ENCODE data around the gene OR2T11. TPM values are rescaled to one million over a fixed set of nuclear protein-coding genes. Genes with fewer than 3 reads are reported as not detected.

Gene OR2T11
- total and polyA plus RNA-seq, 7 experiments from 2014 or later = not detected

GRCh38 chr1:248597589-248597988, 37.3 kb downstream of the OR2T11 start, which contains the start of gene OR2T10:
TSS of gene OR2T10 (minus strand) at chr1:248597700. CDS start at chr1:248593768, 3,932 bp downstream.
- H3K4me3 ChIP-seq (ENCODE audit: low read length) = no peak within 1 kb of the TSS
- DNase-seq (no peak), ATAC-seq (no peak)
- Mint-ChIP-seq H3K36me3 (peaks cover 0 to 4% (median 0%) of the 10 kb centered on the region in 5 donors), H3K4me1 (peaks cover 0 to 11% (median 7%) of the 10 kb centered on the region in 7 donors), H3K27ac (no peak within 1 kb of the TSS), H3K27me3 (no peaks in the 10 kb centered on the region), H3K4me3 (no peak within 1 kb of the TSS), H3K9me3 (no peaks in the 10 kb centered on the region)
- intact Hi-C loops (cut with micrococcal nuclease) = loop anchor here in 1 of 2 donors (10.0 kb wide), 1 partner anchor 73 kb away; no protein-coding TSS in a partner anchor
- H3K4me1 ChIP-seq (ENCODE audit: control insufficient read depth in 2 of 2, insufficient read depth in 2 of 2, low read length in 2 of 2) = no peaks in the 10 kb centered on the region
- no peaks in the 10 kb centered on the region for H3K9me3 ChIP-seq (ENCODE audit: control insufficient read depth in 2 of 3, low read length in 3 of 3)
- no peak within 1 kb of the TSS for H3K27ac ChIP-seq (ENCODE audit: low read depth, low read length)
- no peaks in the 10 kb centered on the region for H3K27me3 ChIP-seq (ENCODE audit: control insufficient read depth in 2 of 2, insufficient read depth in 2 of 2, low read length in 2 of 2)
- POLR2A ChIA-PET = no interaction called here
- CTCF ChIA-PET = no interaction called here
- no peaks in the 10 kb centered on the region for H3K36me3 ChIP-seq (ENCODE audit: control insufficient read depth in 2 of 3, insufficient read depth in 3 of 3, low read length in 3 of 3)

- no peak overlapping the region for H3K4me3 ChIP-seq (ENCODE audit: low read length)
- intact Hi-C loops (cut with micrococcal nuclease) = loop anchor here in 1 of 2 donors (10.0 kb wide), 1 partner anchor 72 kb away; no protein-coding TSS in a partner anchor
- Mint-ChIP-seq H3K9me3 (no peaks in the 10 kb centered on the region), H3K4me3 (no peak overlapping the region), H3K36me3 (no peaks in the 10 kb centered on the region), H3K27ac (no peak overlapping the region), H3K4me1 (peaks cover 0 to 11% (median 7%) of the 10 kb centered on the region in 7 donors), H3K27me3 (no peaks in the 10 kb centered on the region)
- H3K9me3 ChIP-seq (ENCODE audit: control insufficient read depth in 2 of 3, low read length in 3 of 3) = no peaks in the 10 kb centered on the region
- ChIA-PET CTCF (no interaction called here), POLR2A (no interaction called here)
- no peak for ATAC-seq
- no peak overlapping the region for H3K27ac ChIP-seq (ENCODE audit: low read depth, low read length)
- no peaks in the 10 kb centered on the region for H3K36me3 ChIP-seq (ENCODE audit: control insufficient read depth in 2 of 3, insufficient read depth in 3 of 3, low read length in 3 of 3)
- no peaks in the 10 kb centered on the region for H3K4me1 ChIP-seq (ENCODE audit: control insufficient read depth in 2 of 2, insufficient read depth in 2 of 2, low read length in 2 of 2)
- H3K27me3 ChIP-seq (ENCODE audit: control insufficient read depth in 2 of 2, insufficient read depth in 2 of 2, low read length in 2 of 2) = no peaks in the 10 kb centered on the region
- no peak for DNase-seq
These were observed 38.3 kb downstream of the OR2T11 start for GRCh38 chr1:248596615-248597014.

- Mint-ChIP-seq H3K27ac (no peak overlapping the region), H3K4me1 (peaks cover 0 to 9% (median 7%) of the 10 kb centered on the region in 7 donors), H3K36me3 (peaks cover 0 to 4% (median 0%) of the 10 kb centered on the region in 5 donors), H3K4me3 (no peak overlapping the region), H3K27me3 (no peaks in the 10 kb centered on the region), H3K9me3 (peaks cover 0 to 6% (median 0%) of the 10 kb centered on the region in 11 donors)
- intact Hi-C loops (cut with micrococcal nuclease) = loop anchor here in 1 of 2 donors (10.0 kb wide), 1 partner anchor 68 kb away; no protein-coding TSS in a partner anchor
- no peak for ATAC-seq
- Histone ChIP-seq H3K27me3 (ENCODE audit: control insufficient read depth in 2 of 2, insufficient read depth in 2 of 2, low read length in 2 of 2) (no peaks in the 10 kb centered on the region), H3K27ac (ENCODE audit: low read depth, low read length) (no peak overlapping the region), H3K4me1 (ENCODE audit: control insufficient read depth in 2 of 2, insufficient read depth in 2 of 2, low read length in 2 of 2) (no peaks in the 10 kb centered on the region), H3K9me3 (ENCODE audit: control insufficient read depth in 2 of 3, low read length in 3 of 3) (no peaks in the 10 kb centered on the region), H3K4me3 (ENCODE audit: low read length) (no peak overlapping the region), H3K36me3 (ENCODE audit: control insufficient read depth in 2 of 3, insufficient read depth in 3 of 3, low read length in 3 of 3) (no peaks in the 10 kb centered on the region)
- DNase-seq = no peak
- CTCF ChIA-PET = no interaction called here
- POLR2A ChIA-PET = no interaction called here
These were observed 41.7 kb downstream of the OR2T11 start for GRCh38 chr1:248593226-248593625.

- no peaks in the 10 kb centered on the region for H3K27me3 Mint-ChIP-seq
- H3K9me3 ChIP-seq (ENCODE audit: control insufficient read depth in 2 of 3, low read length in 3 of 3) = no peaks in the 10 kb centered on the region
- no peak overlapping the region for H3K27ac ChIP-seq (ENCODE audit: low read depth, low read length)
- ChIA-PET CTCF (no interaction called here), POLR2A (no interaction called here)
- no peaks in the 10 kb centered on the region for H3K27me3 ChIP-seq (ENCODE audit: control insufficient read depth in 2 of 2, insufficient read depth in 2 of 2, low read length in 2 of 2)
- no peak overlapping the region for H3K4me3 Mint-ChIP-seq
- H3K9me3 Mint-ChIP-seq = peaks cover 0 to 6% (median 0%) of the 10 kb centered on the region in 11 donors
- ATAC-seq = no peak
- H3K4me3 ChIP-seq (ENCODE audit: low read length) = no peak overlapping the region
- H3K4me1 Mint-ChIP-seq = peaks cover 0 to 9% (median 7%) of the 10 kb centered on the region in 7 donors
- H3K27ac Mint-ChIP-seq = no peak overlapping the region
- H3K36me3 ChIP-seq (ENCODE audit: control insufficient read depth in 2 of 3, insufficient read depth in 3 of 3, low read length in 3 of 3) = no peaks in the 10 kb centered on the region
- peaks cover 0 to 4% (median 0%) of the 10 kb centered on the region in 5 donors for H3K36me3 Mint-ChIP-seq
- intact Hi-C loops (cut with micrococcal nuclease) = loop anchor here in 1 of 2 donors (10.0 kb wide), 1 partner anchor 68 kb away; no protein-coding TSS in a partner anchor
- H3K4me1 ChIP-seq (ENCODE audit: control insufficient read depth in 2 of 2, insufficient read depth in 2 of 2, low read length in 2 of 2) = no peaks in the 10 kb centered on the region
- DNase-seq = no peak
These were observed 42.2 kb downstream of the OR2T11 start for GRCh38 chr1:248592655-248593054.

GRCh38 chr1:248590055-248590454, 44.8 kb downstream of the OR2T11 start:
- intact Hi-C loops (cut with micrococcal nuclease) = loop anchor here in 1 of 2 donors (10.0 kb wide), 1 partner anchor 65 kb away; no protein-coding TSS in a partner anchor
- POLR2A ChIA-PET = no interaction called here
- no peak overlapping the region for H3K4me3 Mint-ChIP-seq
- Histone ChIP-seq H3K4me1 (ENCODE audit: control insufficient read depth in 2 of 2, insufficient read depth in 2 of 2, low read length in 2 of 2) (no peaks in the 10 kb centered on the region), H3K36me3 (ENCODE audit: control insufficient read depth in 2 of 3, insufficient read depth in 3 of 3, low read length in 3 of 3) (no peaks in the 10 kb centered on the region), H3K4me3 (ENCODE audit: low read length) (no peak overlapping the region), H3K27me3 (ENCODE audit: control insufficient read depth in 2 of 2, insufficient read depth in 2 of 2, low read length in 2 of 2) (no peaks in the 10 kb centered on the region), H3K27ac (ENCODE audit: low read depth, low read length) (no peak overlapping the region), H3K9me3 (ENCODE audit: control insufficient read depth in 2 of 3, low read length in 3 of 3) (no peaks in the 10 kb centered on the region)
- H3K36me3 Mint-ChIP-seq = peaks cover 0 to 4% (median 0%) of the 10 kb centered on the region in 5 donors
- DNase-seq (no peak), ATAC-seq (no peak)
- peaks cover 0 to 6% (median 0%) of the 10 kb centered on the region in 11 donors for H3K9me3 Mint-ChIP-seq
- H3K4me1 Mint-ChIP-seq = peaks cover 0 to 8% (median 0%) of the 10 kb centered on the region in 7 donors
- no peaks in the 10 kb centered on the region for H3K27me3 Mint-ChIP-seq
- H3K27ac Mint-ChIP-seq = no peak overlapping the region
- CTCF ChIA-PET = no interaction called here

GRCh38 chr1:248589334-248589733, 45.6 kb downstream of the OR2T11 start:
- Mint-ChIP-seq H3K9me3 (peaks cover 0 to 6% (median 0%) of the 10 kb centered on the region in 11 donors), H3K4me3 (no peak overlapping the region), H3K4me1 (peaks cover 0 to 16% (median 0%) of the 10 kb centered on the region in 7 donors), H3K27me3 (no peaks in the 10 kb centered on the region), H3K27ac (no peak overlapping the region), H3K36me3 (peaks cover 0 to 4% (median 0%) of the 10 kb centered on the region in 5 donors)
- ChIA-PET CTCF (no interaction called here), POLR2A (interaction anchor here (0.7 kb wide), 1 partner anchor 24 kb away, joined by 3 read pairs; no protein-coding TSS in a partner anchor)
- H3K36me3 ChIP-seq (ENCODE audit: control insufficient read depth in 2 of 3, insufficient read depth in 3 of 3, low read length in 3 of 3) = no peaks in the 10 kb centered on the region
- no peak overlapping the region for H3K27ac ChIP-seq (ENCODE audit: low read depth, low read length)
- no peak overlapping the region for H3K4me3 ChIP-seq (ENCODE audit: low read length)
- H3K4me1 ChIP-seq (ENCODE audit: control insufficient read depth in 2 of 2, insufficient read depth in 2 of 2, low read length in 2 of 2) = no peaks in the 10 kb centered on the region
- no peaks in the 10 kb centered on the region for H3K27me3 ChIP-seq (ENCODE audit: control insufficient read depth in 2 of 2, insufficient read depth in 2 of 2, low read length in 2 of 2)
- intact Hi-C loops (cut with micrococcal nuclease) = loop anchor here in 1 of 2 donors (10.0 kb wide), 1 partner anchor 185 kb away; the partner anchor contains the start of gene OR2T1
- DNase-seq (no peak), ATAC-seq (no peak)
- H3K9me3 ChIP-seq (ENCODE audit: control insufficient read depth in 2 of 3, low read length in 3 of 3) = no peaks in the 10 kb centered on the region

- no peaks in the 10 kb centered on the region for H3K4me1 ChIP-seq (ENCODE audit: control insufficient read depth in 2 of 2, insufficient read depth in 2 of 2, low read length in 2 of 2)
- POLR2A ChIA-PET = no interaction called here
- peaks cover 0 to 4% (median 0%) of the 10 kb centered on the region in 5 donors for H3K36me3 Mint-ChIP-seq
- H3K4me3 ChIP-seq (ENCODE audit: low read length) = no peak overlapping the region
- DNase-seq (no peak), ATAC-seq (no peak)
- CTCF ChIA-PET = no interaction called here
- peaks cover 0 to 2% (median 0%) of the 10 kb centered on the region in 5 donors for H3K27me3 Mint-ChIP-seq
- peaks cover 0 to 19% (median 0%) of the 10 kb centered on the region in 7 donors for H3K4me1 Mint-ChIP-seq
- H3K36me3 ChIP-seq (ENCODE audit: control insufficient read depth in 2 of 3, insufficient read depth in 3 of 3, low read length in 3 of 3) = no peaks in the 10 kb centered on the region
- intact Hi-C loops (cut with micrococcal nuclease) = loop anchor here in 1 of 2 donors (10.0 kb wide), 1 partner anchor 180 kb away; the partner anchor contains the start of gene OR2T1
- H3K27ac ChIP-seq (ENCODE audit: low read depth, low read length) = no peak overlapping the region
- no peaks in the 10 kb centered on the region for H3K27me3 ChIP-seq (ENCODE audit: control insufficient read depth in 2 of 2, insufficient read depth in 2 of 2, low read length in 2 of 2)
- H3K27ac Mint-ChIP-seq = no peak overlapping the region
- peaks cover 0 to 6% (median 0%) of the 10 kb centered on the region in 11 donors for H3K9me3 Mint-ChIP-seq
- no peaks in the 10 kb centered on the region for H3K9me3 ChIP-seq (ENCODE audit: control insufficient read depth in 2 of 3, low read length in 3 of 3)
- peak overlapping the region in 1 of 10 donors; percentile 7 for H3K4me3 Mint-ChIP-seq
These were observed 49.6 kb downstream of the OR2T11 start for GRCh38 chr1:248585266-248585665.
